Measurements from ENCODE around the gene JAKMIP2. TPM values are rescaled to one million over a fixed set of nuclear protein-coding genes. Genes with fewer than 3 reads are reported as not detected.
"Not testable (repeated sequence)": the region's sequence is repeated elsewhere in the genome, so short reads cannot be mapped to it uniquely, and the experiment has no call there.

Gene JAKMIP2
- polyA plus RNA-seq, 1 experiment, result not detected

DNA sequence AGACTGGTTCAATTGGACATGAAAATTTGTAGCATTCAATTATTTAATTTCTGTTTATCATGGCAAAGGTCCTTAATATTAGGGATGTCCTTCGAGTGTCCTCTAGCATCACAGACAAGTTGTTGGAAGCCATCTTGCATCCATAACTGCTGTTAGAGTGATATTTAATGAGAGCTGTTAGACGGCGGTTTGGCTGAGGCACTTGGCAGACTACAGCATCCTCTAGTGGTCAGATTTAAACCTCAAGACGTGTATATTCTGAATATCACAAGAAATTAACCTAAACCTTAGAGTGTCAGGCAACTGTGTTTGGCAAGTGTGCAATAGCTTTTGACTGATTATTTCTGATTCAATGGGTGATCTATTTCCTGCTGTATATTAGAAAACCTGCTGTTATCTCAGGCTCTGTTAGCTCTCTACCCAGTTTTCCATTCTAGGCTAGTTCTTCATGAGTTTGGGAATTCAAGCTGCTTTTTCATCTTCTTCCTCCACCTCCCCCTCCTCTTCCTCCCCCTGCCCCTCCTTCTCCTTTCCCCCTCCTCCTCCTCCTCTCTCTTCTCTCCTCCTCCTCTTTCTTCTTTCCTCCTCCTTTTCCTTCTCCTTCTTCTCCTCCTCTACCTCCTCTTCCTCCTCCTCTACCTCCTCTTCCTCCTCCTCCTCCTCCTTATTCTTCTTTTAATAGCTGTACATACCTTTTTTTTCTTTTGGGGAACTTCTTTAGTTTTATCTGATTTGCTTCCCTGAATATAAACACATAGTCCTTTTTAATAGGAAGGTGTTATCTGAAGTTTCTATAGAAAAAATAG, 40.4 kb upstream of the JAKMIP2 start:
- H3K36me3 ChIP-seq (ENCODE audit: control insufficient read depth, insufficient read depth, low read length), result no peaks in the 10 kb centered on the region
- no peak overlapping the region for H3K4me3 ChIP-seq (ENCODE audit: low read depth, low read length)
- H3K27me3 ChIP-seq (ENCODE audit: control insufficient read depth, insufficient read depth, low read length), result no peaks in the 10 kb centered on the region
- DNase-seq (ENCODE audit: low read depth), result peak; percentile 11
- CTCF ChIA-PET, result interaction anchor here (0.6 to 4.8 kb wide), 20 partner anchors 10 to 782 kb away, joined by 3 to 79 read pairs (median 4); partner anchors contain the start of gene SPINK1
- POLR2A ChIA-PET, result no interaction called here
- TF ChIP-seq, protein P1, sequence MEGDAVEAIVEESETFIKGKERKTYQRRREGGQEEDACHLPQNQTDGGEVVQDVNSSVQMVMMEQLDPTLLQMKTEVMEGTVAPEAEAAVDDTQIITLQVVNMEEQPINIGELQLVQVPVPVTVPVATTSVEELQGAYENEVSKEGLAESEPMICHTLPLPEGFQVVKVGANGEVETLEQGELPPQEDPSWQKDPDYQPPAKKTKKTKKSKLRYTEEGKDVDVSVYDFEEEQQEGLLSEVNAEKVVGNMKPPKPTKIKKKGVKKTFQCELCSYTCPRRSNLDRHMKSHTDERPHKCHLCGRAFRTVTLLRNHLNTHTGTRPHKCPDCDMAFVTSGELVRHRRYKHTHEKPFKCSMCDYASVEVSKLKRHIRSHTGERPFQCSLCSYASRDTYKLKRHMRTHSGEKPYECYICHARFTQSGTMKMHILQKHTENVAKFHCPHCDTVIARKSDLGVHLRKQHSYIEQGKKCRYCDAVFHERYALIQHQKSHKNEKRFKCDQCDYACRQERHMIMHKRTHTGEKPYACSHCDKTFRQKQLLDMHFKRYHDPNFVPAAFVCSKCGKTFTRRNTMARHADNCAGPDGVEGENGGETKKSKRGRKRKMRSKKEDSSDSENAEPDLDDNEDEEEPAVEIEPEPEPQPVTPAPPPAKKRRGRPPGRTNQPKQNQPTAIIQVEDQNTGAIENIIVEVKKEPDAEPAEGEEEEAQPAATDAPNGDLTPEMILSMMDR (IDR thresholded peaks at IDR 0.05; ENCODE audit: insufficient read depth, low read depth, low read length), result peak; percentile 88

DNA sequence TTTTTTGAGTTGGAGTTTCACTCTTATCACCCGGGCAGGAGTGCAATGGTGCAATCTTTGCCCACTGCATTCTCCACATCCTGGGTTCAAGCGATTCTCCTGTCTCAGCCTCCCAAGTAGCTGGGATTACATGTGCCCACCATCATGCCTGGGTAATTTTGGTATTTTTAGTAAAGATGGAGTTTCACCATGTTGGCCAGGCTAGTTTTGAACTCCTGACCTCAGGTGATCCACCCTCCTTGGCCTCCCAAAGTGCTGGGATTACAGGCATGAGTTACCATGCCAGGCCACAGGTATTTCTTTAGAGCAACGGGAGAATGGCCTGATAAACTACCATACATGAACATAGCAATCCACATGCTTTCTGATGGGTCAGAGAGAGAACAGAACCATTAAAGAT, 39.7 kb upstream of the JAKMIP2 start:
- H3K27me3 ChIP-seq (ENCODE audit: control insufficient read depth, insufficient read depth, low read length); H3K36me3 ChIP-seq (ENCODE audit: control insufficient read depth, insufficient read depth, low read length); H3K4me3 ChIP-seq (ENCODE audit: low read depth, low read length); POLR2A ChIA-PET; DNase-seq (ENCODE audit: low read depth): not testable (repeated sequence)
- CTCF ChIA-PET, result interaction anchor here (0.7 to 4.8 kb wide), 16 partner anchors 10 to 598 kb away, joined by 3 to 79 read pairs (median 5); partner anchors contain the start of gene SPINK1

DNA sequence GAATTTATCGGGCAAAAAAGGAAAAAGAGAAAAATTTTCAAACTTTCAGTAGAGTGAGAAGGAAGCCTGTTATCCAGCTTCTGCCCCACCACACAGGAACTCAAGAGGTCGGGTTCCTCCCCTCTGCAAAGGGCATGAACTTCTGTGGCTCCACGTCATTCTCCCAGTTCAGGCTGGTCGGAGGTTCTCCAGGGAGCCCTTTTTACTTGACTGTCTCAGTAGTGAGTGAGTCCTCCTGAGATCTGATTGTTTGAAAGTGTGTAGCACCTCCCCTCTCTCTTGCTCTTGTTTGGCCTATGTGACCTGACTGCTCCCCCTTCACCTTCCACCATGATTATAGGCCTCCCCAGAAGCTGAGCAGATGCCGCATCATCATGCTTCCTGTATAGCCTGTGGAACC, 39.2 kb upstream of the JAKMIP2 start:
- CTCF ChIA-PET, result interaction anchor here (1.0 to 4.8 kb wide), 6 partner anchors 9 to 193 kb away, joined by 3 to 79 read pairs (median 5); partner anchors contain the start of gene SPINK1
- POLR2A ChIA-PET, result no interaction called here
- no peak for DNase-seq (ENCODE audit: low read depth)
- TF ChIP-seq, protein P1 (IDR thresholded peaks at IDR 0.05; ENCODE audit: insufficient read depth, low read depth, low read length), result no peak
- H3K4me3 ChIP-seq (ENCODE audit: low read depth, low read length), result no peak overlapping the region
- H3K36me3 ChIP-seq (ENCODE audit: control insufficient read depth, insufficient read depth, low read length), result no peaks in the 10 kb centered on the region
- H3K27me3 ChIP-seq (ENCODE audit: control insufficient read depth, insufficient read depth, low read length), result no peaks in the 10 kb centered on the region

DNA sequence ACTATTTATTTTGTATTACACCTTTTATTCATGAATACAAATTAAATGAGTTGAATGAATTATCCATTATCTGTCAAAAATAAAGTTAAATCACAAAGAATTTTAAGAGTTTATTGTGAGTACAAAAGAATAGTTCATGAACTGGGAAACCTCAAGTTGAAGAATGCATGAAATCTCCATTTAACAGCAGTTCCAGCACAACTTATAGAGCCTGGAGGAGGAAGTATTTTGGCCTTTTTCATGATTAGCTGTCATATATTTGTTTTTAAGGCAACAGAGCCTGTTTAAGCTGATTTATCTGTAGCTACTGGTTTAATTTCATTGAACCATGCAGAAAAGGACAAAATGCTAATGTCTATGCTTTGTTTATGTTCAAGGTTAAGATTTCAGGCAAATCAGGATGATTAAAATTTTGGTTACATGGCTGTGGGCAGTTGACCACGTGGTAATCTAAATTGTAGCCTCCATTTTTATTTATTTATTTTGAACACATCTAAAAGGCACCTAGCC, 36.8 kb upstream of the JAKMIP2 start:
- ChIA-PET POLR2A (no interaction called here), CTCF (interaction anchor here (1.2 kb wide), 1 partner anchor 191 kb away, joined by 8 read pairs; no protein-coding TSS in a partner anchor)
- Histone ChIP-seq H3K27me3 (ENCODE audit: control insufficient read depth, insufficient read depth, low read length) (no peaks in the 10 kb centered on the region), H3K36me3 (ENCODE audit: control insufficient read depth, insufficient read depth, low read length) (no peaks in the 10 kb centered on the region), H3K4me3 (ENCODE audit: low read depth, low read length) (no peak overlapping the region)
- no peak for DNase-seq (ENCODE audit: low read depth)
- TF ChIP-seq, protein P1 (IDR thresholded peaks at IDR 0.05; ENCODE audit: insufficient read depth, low read depth, low read length), result no peak

DNA sequence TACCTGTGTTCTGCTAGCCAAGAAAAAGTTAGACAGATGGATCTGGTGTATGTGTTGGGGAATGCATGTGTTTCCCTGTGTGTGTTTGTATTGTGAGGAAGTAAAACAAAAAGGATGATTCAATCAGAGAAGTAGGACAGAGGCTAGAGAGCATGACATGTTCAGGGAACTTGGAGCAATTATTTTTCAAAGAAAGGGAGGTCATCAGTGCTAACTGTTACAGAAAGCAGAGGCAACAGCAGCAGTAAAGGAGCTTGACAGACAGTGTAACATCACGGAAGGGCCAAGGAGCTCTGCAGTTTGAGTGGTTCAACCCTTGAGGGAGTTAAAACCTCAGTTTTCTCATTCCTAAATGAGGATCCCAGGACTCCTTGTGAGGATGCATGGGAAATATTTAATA, 35.8 kb upstream of the JAKMIP2 start:
- ChIA-PET POLR2A (no interaction called here), CTCF (interaction anchor here (0.5 kb wide), 1 partner anchor 29 kb away, joined by 3 read pairs; no protein-coding TSS in a partner anchor)
- no peaks in the 10 kb centered on the region for H3K36me3 ChIP-seq (ENCODE audit: control insufficient read depth, insufficient read depth, low read length)
- no peaks in the 10 kb centered on the region for H3K27me3 ChIP-seq (ENCODE audit: control insufficient read depth, insufficient read depth, low read length)
- no peak for DNase-seq (ENCODE audit: low read depth)
- H3K4me3 ChIP-seq (ENCODE audit: low read depth, low read length), result no peak overlapping the region
- TF ChIP-seq, protein P1 (IDR thresholded peaks at IDR 0.05; ENCODE audit: insufficient read depth, low read depth, low read length), result no peak

Measured in BJ (cell line).